Testis (tissue), 2 donors: ENCODE results near the gene NRP1.

Experiments
- CTCF ChIP-seq, 3 experiments: fragments of 450-650 bp in 2 of 3; fragments of 200-600 bp in 1 of 3; sonication (generic) in 1 of 3; IDR thresholded peaks; one replicate each; pipeline ENCODE4 v1.5.1; 2016 to 2019; ENCODE audit warnings: antibody characterized with exemption in 3 of 3, mild to moderate bottlenecking in 2 of 3, moderate library complexity in 1 of 3
- POLR2A ChIP-seq: fragments of 450-650 bp; IDR thresholded peaks from one replicate; pipeline ENCODE4 v1.6.1; 2017; ENCODE audit warnings: antibody characterized with exemption, mild to moderate bottlenecking, moderate library complexity

GRCh38 chr10:33376976-33377657, 42.6 kb upstream of the NRP1 start:
- TF ChIP-seq POLR2A (no peak), CTCF (IDR thresholded peaks at IDR 0.05) (no peak)
